Left ventricle myocardium superior (tissue), 1 donor: Measurements from ENCODE around the gene ZWILCH. TPM values are rescaled to one million over a fixed set of nuclear protein-coding genes. Genes with fewer than 3 reads are reported as not detected.

Experiments
- ATAC-seq: fragments of 200-7000 bp; cut with Tn5 transposase; one replicate; pipeline ENCODE4 v1.9.1; 2020; ENCODE audit warnings: mild to moderate bottlenecking, moderate library complexity
- DNase-seq: peaks from one replicate; pipeline ENCODE4 v3.0.0-alpha.2; 2020
- intact Hi-C: fragments of 100-400 bp; cut with micrococcal nuclease; formaldehyde crosslinking; loops from one replicate; pipeline ENCODE4 v1.11.0; 2022
- total RNA-seq: library from RNA; stranded (reverse); fragmentation: NEBNext Ultra II Directional; extraction: Animal tissue kit (Norgen Biotek cat#: 25700); gene quantifications from one replicate; pipeline ENCODE4 v1.2.1, GENCODE V29; 2021
- donor health status: DM: no; HTN: yes; CAD: no; lungs with severe emphysema.

Gene ZWILCH
- total RNA-seq, 1 donor from 2014 or later, result 1.8 TPM

DNA sequence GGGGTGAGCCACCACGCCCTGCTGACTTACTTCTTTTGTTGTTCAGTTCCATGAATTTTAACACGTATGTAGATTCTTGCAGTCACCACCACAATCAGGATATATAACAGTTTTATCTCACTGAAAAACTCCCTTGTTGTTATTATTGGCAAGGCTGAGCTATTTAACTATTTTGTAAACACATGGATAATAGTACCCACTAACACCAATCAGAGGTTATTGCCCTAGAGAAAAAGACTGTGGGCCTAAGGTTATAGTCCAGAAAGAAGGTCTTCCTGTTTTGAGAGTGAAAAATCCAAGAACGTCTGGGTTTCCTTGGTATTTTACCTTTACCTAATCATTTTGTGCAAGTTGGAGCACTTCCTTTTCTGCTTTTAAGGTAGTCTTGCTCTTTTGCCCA lies 9.5 kb downstream of the ZWILCH start:
- intact Hi-C loops, result no loop called here
- no peak for ATAC-seq
- DNase-seq, result no peak

DNA sequence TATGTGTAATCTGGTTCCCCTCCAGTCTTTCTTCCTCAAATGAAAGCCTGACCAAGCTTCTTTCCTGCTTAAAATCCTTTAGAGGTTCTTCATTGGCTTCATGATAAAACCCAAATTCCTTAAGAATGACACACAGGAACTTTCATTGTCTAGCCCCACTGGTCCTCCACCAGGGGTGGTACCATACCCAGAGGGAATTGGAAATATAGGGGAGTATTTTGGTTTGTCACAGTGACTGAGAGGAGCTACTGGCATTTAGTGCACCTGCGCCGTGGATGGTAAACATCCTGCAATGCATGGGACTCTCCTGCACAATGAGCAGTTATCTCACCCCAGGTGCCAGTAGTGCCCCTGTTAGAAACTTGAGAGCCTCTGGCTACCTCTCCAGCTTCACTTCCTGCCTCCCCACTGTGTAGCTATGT lies 10.8 kb downstream of the ZWILCH start:
- intact Hi-C loops, result no loop called here
- DNase-seq (no peak), ATAC-seq (no peak)

DNA sequence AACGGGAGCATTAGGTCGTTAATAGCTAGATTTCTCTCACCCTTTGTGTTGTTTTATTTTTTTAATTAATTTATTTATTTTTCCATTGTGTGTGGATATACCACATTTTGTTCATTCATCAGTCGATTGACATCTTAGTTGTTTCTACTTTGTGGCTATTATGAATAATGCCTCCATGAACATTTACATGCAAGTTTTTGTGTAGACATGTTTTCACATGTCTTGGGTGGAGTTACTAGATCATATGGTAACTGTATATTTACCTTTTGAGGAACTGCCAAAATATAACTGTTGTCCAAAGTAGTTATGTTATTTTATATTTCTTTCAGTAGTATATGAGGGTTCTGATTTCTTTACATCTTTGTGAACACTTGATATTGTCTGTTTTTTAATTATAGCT lies 18.8 kb downstream of the ZWILCH start:
- intact Hi-C loops, result no loop called here
- ATAC-seq (no peak), DNase-seq (no peak)

DNA sequence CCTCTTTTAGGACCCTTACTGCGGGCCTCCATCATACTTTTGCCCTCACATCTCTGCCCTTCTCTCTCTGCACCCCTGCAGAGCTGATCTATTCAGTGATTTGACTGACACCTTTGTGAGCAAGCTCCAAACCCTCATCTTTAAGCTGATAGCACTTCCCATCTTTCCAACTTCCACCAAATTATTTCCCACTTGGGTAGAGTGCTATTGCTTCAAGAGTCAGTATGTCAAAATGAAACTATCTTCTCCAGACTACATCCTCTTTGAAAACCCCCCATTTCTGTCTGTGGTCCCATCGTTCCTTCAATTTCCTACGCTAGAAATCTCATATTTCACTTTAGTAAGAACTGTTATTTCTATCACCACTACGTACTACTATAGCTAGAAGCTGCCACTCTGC lies 19.7 kb downstream of the ZWILCH start:
- DNase-seq (no peak), ATAC-seq (no peak)
- intact Hi-C loops, result no loop called here

DNA sequence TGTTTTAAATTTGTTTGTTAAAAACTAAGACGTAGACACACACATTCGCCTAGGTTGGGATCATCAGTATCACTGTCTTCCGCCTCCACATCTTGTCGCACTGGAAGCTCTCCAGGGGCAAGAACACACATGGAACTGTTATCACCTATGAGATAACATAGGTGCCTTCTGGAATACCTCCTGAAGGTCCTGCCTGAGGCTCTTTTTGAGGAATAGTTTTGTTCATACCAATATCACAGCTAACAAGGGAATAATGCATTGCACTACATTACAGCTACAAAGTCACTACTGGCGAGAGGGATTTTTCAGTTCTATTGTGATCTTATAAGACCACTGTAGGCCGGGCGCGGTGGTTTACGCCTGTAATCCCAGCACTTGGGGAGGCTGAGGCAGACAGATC lies 29.9 kb downstream of the ZWILCH start:
- DNase-seq (no peak), ATAC-seq (no peak)
- intact Hi-C loops, result no loop called here

DNA sequence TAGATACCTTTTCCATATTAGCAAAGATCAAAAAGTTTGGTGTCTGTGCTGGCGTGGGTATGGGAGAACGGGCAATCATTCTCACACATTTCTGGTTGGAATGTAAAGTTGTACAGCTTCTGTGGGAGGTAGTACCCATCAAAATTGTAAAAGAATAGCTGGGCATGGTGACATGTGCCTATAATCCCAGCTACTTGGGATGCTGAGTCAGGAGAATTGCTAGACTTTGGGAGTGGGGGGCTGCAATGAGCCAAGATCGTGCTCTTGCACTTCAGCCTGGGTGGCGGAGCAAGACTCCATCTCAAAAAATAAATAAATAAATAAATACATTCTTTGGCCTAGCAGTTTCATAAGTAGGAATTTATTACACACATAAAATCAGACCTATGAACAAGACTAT lies 37.8 kb downstream of the ZWILCH start:
- DNase-seq (no peak), ATAC-seq (no peak)
- intact Hi-C loops, result no loop called here

DNA sequence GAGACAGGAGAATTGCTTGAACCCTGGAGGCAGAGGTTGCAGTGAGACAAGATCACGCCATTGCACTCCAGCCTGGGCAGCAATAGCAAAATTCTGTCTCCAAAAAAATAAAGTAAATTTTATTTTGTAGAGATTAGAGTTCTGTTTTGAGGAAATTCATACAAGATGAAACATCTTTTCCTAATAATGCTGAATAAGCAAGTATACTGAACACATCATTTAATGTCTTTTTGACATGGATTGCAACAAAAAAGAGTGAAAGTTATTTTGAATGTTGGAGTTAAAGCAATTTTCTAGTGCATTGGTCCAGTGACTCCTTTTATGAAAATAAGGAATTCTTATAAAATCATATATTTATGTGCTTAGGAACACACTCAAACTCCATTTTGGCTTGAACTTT lies 40.1 kb downstream of the ZWILCH start:
- ATAC-seq, result no peak
- intact Hi-C loops, result no loop called here
- no peak for DNase-seq

DNA sequence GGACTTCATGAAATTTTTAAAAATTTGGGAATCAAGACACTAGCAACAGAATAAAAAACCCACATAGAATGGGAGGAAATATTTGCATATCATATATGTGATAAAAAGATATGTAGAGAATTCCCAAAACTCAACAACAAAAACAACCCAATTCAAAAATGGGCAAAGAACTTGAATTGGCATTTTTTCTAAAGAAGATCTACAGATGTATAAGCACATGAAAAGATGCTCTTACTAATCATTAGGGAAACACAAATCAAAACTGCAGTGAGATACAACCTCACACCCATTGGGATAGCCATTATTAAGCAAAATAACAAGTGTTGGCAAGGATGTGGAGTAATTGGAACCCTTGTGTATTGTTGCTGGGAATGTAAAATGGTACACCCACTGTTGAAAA lies 50.6 kb downstream of the ZWILCH start:
- intact Hi-C loops, result no loop called here
- ATAC-seq (no peak), DNase-seq (no peak)

DNA sequence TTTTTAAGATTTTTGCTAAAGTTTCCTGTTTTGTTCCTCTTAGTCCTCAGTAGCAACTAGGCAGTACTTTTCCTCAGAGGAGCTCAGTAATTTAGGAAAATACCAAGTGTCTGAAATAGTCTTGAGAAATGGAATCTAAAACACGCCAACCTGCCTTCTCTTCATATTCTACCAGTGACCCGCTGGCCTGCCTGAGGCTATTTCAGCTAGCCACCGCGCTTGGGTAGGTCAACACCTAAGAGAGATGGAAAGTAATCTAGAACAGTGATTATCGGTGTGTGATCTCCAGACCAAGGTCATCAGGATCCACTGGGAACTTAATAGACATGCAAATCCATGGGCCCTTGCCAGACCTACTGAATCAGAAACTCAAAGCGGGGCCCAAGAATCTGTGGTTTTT lies 53.1 kb downstream of the ZWILCH start:
- ATAC-seq, result no peak
- intact Hi-C loops, result no loop called here
- DNase-seq, result no peak

DNA sequence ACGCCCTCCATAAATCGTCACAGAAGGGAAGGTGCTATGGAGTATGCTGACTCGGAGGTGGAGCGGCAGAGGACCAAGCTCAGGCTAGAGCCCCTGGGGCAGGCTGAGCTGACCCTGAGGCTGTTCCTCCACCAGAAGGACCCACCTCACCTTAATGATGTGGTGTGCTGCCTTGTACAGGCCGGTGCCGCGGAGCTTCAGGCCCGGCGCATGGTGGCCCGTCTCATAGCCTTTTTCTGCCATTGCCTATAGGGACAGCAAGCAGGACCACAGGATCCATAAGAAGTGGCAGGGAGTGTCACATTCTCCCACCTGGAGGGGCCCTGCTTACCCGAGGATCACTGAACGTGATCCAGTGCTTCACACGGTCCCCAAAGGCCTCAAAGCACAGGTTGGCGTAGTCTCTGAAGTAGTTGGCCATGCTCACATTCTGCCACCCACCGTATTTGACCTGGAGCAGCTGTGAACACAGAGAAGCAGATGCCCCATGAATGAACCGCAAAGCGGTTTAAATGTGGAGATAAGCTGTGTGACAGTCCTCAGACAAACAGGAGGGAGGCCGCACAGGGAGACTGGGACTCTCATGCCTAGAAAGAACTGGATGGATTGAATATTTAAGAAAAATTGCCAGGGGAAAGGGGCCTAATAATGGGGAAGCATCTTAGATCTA lies 55.9 kb downstream of the ZWILCH start:
- intact Hi-C loops, result no loop called here
- ATAC-seq (no peak), DNase-seq (no peak)

DNA sequence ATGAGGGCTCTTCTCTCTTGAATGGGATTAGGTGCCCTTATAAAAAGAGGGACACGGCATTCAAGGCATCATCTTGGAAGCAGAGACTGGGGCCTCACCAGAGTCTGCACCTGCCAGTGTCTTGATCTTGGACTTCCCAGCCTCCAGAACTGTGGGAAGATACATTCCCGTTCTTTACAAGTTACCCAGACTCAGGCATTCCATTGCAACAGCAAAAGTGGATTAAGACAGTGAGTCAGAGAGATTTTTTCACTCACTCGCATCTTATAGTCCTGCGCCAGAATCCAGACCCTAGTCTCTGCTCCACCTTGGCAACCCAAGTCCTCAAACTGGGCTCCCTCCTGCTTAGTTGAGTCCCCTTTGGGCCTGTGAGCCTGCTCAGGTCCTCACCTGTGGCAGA lies 58.0 kb downstream of the ZWILCH start:
- DNase-seq (no peak), ATAC-seq (no peak)
- intact Hi-C loops, result no loop called here

DNA sequence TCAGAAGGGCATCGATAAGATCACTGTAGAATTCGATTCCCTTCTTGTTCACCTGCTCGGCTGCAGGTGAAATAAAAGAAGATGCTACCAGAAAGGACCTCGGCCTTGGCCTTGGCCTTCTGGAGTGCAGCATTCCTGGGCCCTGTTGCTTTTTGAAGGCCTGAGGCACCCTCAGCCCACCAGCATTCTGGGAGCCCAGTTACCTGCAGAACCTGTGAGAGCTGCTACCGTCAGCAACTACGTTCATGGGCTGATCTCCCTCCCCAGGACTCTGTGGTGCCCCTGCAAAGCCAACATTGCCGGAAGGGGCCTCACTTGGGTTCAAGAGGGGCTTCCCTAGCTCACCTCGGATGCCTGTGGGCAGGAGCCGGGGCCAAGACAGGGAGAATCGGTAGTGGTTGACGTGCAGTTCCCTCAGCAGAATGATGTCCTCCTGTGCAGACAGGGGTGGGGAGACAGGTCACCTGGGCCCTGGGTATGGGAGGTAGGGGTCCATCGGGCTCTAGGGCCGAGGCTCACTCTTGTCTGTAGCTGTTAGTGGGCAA lies 58.5 kb downstream of the ZWILCH start:
- ATAC-seq, result no peak
- DNase-seq, result no peak

DNA sequence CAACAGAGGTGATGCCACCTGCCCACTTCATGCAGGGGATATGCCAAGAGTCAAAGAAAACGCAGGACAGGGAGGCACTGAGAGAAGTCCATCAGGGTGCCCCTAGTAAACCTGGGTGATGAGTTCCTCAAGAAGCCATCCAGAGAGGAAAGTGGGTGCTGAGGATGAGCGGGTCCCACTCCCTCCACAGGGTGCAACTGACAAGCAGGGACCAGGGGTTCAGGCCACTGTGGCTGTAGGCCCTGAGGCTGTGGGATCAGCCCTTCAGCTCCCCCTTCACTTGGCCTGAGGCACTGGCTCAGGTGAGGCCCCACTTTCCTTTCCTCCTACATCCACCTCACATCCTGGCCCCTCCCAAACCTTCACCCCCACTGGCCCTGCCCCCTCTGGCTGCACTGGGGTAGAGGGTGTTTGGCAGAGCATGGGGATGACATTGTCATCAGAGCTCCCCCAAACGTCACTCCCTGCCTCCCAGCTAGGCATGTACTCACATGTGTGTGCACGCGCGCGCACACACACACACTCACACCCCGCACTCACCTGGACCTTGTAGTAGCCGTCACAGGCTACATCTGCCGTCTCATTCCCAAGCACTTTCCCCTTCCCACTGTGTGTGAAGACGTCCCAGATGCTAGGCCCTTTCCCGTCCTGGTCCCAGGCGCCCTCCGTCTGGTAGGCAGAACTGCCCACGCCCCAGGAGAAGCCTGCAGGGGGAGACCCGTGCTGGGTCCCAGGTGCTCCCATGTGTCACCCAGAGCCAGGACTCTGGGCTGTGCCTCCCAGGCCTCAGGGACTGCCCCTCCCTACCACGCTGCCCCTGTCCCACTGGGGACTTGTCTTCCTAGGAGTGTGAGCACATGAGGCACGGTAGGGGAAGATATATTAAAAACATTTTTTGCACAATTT lies 59.3 kb downstream of the ZWILCH start:
- ATAC-seq (no peak), DNase-seq (no peak)
- intact Hi-C loops, result no loop called here

More for the DNA sequence above, 58.5 kb downstream of the ZWILCH start:
- intact Hi-C loops, result no loop called here

DNA sequence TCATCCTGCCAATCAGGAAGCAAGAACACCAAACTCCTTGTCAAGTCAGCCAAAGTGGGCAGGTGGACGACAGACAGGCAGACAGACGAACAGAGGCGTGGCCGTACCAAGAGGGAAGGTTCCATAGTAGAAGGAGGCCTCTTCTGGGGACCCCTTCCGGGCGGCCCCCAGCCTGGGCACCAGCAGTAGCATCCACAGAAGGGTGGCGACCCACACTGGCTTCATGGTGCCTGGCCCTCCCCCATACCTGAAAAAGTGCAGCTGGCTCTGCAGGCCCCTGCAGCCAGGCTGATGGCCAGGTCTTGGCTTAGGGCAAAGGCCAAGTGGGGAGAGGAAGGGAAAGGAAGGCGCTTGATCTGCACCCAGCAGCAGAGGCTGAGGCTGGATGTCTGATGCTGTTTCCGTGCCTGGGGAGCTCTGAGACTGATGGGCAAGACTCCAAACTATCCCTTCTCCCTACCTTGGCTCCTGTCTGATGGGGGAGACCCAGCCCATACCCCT lies 60.1 kb downstream of the ZWILCH start:
- ATAC-seq, result no peak
- intact Hi-C loops, result no loop called here
- no peak for DNase-seq

DNA sequence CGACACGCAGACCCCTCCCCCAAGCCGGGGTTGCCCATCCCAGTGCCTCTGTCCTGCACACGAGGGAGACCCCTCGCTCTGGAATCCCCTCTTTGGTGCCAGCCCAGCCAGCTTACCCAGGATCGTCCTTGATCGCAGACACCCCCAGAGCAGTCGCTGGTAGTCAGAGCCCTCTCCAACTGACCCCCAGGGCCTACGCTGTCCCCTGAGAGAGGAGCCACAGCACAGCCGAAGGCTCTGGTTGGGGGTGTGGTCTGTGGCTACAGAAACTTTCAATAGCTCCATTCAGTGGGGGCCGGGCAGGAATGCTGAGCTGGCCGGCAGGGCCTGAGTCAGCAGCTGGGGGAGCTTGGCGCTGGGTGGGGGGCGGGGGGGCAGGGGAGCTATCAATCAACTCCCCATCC lies 60.6 kb downstream of the ZWILCH start, which contains the start of gene LCTL:
LCTL (minus strand) TSS at position 258 of the 404 bp plus-strand sequence. CDS start 633 bp downstream, outside the sequence.
- ATAC-seq (no peak), DNase-seq (no peak)
- intact Hi-C loops, result no loop called here

DNA sequence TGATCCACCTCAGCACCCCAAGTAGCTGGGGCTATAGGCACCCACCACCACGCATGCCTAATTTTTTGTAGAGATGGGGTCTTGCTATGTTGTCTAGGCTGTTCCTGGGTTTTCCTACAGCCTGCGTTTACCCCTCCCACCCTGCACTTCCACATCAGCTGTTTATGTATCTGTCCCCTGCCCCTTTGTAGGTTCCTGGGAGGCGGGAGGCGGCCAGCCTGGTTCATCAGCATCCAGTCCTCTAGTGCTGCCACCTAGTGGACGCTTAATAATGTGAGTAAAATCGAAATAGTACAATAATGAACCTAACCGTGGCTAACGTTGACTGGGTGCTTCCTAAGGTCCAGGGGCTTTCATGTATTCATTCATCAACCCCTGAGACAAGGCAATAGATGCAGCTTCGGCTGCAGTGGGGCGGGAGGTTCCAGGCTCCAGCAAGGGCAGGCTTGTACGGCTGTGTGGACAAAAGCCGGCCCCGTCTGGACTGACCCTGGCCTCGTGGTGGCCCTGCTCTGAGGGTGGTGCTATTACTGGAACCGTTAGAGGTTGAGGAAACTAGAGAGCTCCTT lies 61.9 kb downstream of the ZWILCH start:
- ATAC-seq, result peak; percentile 72
- intact Hi-C loops, result no loop called here
- peak; percentile 66 for DNase-seq

DNA sequence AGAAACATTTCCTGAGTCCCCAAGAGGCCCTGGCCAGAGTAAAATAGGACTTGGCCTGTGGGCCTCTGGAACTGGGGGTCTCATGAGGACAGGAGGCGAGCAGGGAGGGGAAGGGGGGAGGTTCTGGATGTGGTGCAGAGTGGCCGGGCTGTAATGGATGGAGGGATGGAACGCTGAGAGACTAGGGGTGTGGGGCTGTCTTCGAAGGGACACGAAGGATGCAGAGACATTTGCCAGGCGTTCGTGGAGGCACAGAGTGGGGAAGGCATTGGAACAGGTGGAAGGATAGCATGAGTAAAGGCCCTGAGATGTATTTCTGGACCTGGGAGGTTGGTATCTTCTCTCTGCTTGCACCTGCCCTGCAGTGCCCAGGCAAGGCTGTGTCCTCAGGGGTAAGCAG lies 62.8 kb downstream of the ZWILCH start:
- DNase-seq (no peak), ATAC-seq (no peak)
- intact Hi-C loops, result no loop called here

DNA sequence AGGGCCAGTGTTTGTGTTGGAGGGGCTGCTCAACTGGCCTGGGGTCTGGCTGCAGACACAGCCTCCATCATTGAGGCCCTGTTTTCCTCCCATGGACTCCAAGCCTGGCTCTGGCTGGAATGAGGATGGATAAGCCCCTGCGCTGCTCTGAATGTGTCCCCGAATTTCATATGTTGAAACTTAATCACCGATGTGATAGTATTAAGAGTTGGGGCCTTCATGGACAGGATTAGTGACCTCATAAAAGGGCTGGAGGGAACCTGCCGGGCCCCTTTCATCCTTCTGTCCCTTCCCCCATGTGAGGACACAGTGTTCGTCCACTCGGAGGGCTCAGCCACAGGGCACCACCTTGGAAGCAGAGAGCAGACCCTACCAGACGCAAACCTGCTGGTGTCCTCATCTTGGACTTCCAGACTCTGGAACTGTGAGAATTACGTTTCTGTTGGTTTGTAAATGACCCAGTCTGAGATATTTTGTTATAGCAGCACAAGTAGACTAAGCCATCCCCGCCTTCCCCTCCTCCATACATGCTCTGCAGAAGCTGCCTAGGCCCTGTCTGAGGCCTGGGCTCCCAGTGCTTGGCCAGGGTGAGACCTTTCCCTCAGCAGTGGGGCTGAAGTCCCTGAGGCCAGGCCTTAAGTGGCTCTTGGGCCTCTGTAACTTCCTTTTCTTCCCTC lies 64.5 kb downstream of the ZWILCH start:
- intact Hi-C loops, result no loop called here
- ATAC-seq, result no peak
- DNase-seq, result no peak

DNA sequence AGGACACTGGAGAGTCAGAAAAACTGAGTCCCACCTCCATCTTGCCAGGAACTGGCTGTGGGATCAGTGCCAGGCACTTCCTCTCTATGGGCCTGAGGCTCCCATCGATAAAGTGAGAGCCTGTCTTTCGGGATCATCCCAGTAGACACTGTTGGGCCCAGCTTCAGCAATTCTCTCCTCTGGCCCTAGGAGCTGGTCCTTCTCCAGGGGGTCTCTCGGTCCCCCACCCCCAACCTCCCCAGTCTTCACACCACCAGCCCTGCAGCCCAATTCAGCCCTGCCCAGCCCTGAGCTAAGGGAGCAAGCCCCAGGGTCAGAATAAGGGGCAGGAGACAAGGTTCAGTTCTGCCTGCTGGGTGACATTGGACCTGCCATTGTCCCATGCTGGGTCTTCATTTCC lies 65.2 kb downstream of the ZWILCH start:
- ATAC-seq, result no peak
- no peak for DNase-seq
- intact Hi-C loops, result no loop called here
